Neural progenitor cell (in vitro differentiated cells): ENCODE measurements around the gene BNIPL.

Experiments
- EZH2 ChIP-seq: fragments of 200-600 bp; sonication (generic); IDR thresholded peaks from 2 replicates; pipeline ENCODE4 v1.6.1; 2017; ENCODE audit warnings: antibody characterized with exemption, mild to moderate bottlenecking, moderate library complexity
- EZH2phosphoT487 ChIP-seq: fragments of 200-600 bp; sonication (generic); IDR thresholded peaks from 2 replicates; pipeline ENCODE4 v1.6.1; 2017; ENCODE audit warnings: antibody characterized with exemption
- TF ChIP-seq, protein P1 (sequence below): fragments of 200-600 bp; sonication (generic); IDR thresholded peaks from 2 replicates; pipeline ENCODE4 v1.5.1; 2017; ENCODE audit warnings: antibody characterized with exemption, mild to moderate bottlenecking

DNA sequence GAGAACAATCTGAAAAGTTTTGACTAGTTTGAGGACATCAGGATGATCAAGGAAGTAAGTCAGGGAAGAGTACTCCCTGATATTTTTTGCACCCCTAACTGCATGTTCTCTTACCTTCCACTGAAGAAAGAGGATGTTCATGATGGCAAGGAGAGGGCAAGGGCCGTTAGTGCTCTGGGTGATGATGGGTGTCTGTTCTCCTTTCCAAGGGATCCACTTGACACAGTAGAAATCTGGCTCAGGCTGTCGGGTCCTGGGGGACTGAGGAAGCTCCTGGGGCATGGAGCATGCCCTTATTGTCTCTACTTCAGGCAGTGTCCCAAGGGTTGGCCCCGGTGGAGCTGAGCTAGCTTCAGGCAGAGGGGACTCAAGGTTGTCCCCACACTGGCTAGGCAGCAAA is 34.3 kb upstream of the BNIPL start:
- TF ChIP-seq, protein P1, sequence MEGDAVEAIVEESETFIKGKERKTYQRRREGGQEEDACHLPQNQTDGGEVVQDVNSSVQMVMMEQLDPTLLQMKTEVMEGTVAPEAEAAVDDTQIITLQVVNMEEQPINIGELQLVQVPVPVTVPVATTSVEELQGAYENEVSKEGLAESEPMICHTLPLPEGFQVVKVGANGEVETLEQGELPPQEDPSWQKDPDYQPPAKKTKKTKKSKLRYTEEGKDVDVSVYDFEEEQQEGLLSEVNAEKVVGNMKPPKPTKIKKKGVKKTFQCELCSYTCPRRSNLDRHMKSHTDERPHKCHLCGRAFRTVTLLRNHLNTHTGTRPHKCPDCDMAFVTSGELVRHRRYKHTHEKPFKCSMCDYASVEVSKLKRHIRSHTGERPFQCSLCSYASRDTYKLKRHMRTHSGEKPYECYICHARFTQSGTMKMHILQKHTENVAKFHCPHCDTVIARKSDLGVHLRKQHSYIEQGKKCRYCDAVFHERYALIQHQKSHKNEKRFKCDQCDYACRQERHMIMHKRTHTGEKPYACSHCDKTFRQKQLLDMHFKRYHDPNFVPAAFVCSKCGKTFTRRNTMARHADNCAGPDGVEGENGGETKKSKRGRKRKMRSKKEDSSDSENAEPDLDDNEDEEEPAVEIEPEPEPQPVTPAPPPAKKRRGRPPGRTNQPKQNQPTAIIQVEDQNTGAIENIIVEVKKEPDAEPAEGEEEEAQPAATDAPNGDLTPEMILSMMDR, result no peak
- no peak for TF ChIP-seq EZH2phosphoT487
- TF ChIP-seq EZH2, result no peak
